RWPE2 (cell line): ENCODE data around the gene LRP11.
A peak's percentile ranks its signal among the peaks of the same experiment; 100 is the strongest.

ENCODE experiments used
- ATAC-seq: fragments of 200-7000 bp; cut with Tn5 transposase; 3 replicates; pipeline ENCODE4 v1.9.1; 2021; ENCODE audit warnings: low read depth
- DNase-seq: peaks from one replicate; pipeline ENCODE4 v3.0.0-alpha.2; 2020; ENCODE audit warnings: low spot score
- H3K27ac ChIP-seq: fragments of 450-650 bp; 2 replicates; pipeline ENCODE4 v1.5.1; 2017; ENCODE audit warnings: mild to moderate bottlenecking; ENCODE audit not compliant: poor library complexity, severe bottlenecking
- H3K27me3 ChIP-seq: fragments of 250-450 bp; sonication (Bioruptor Pico); 2 replicates; pipeline ENCODE4 v1.5.1; 2021; ENCODE audit warnings: mild to moderate bottlenecking, moderate library complexity; ENCODE audit not compliant: insufficient read depth, poor library complexity, severe bottlenecking
- H3K36me3 ChIP-seq: fragments of 250-450 bp; sonication (Bioruptor Pico); 2 replicates; pipeline ENCODE4 v1.5.1; 2020; ENCODE audit warnings: low read depth, mild to moderate bottlenecking, moderate library complexity
- H3K4me1 ChIP-seq: fragments of 250-450 bp; sonication (Bioruptor Pico); 2 replicates; pipeline ENCODE4 v1.5.1; 2021; ENCODE audit warnings: mild to moderate bottlenecking, moderate library complexity; ENCODE audit not compliant: insufficient read depth, poor library complexity, severe bottlenecking
- H3K4me3 ChIP-seq: fragments of 250-450 bp; sonication (Bioruptor Pico); 2 replicates; pipeline ENCODE4 v1.5.1; 2021; ENCODE audit warnings: mild to moderate bottlenecking, moderate library complexity; ENCODE audit not compliant: severe bottlenecking
- H3K9me3 ChIP-seq: fragments of 250-450 bp; sonication (Bioruptor Pico); 2 replicates; pipeline ENCODE4 v1.5.1; 2021; ENCODE audit warnings: mild to moderate bottlenecking, moderate library complexity; ENCODE audit not compliant: severe bottlenecking
- CTCF ChIP-seq: fragments of 450-650 bp; IDR thresholded peaks from one replicate; pipeline ENCODE4 v1.5.1; 2017; ENCODE audit warnings: mild to moderate bottlenecking, moderate library complexity; ENCODE audit not compliant: poor library complexity, severe bottlenecking

Gene LRP11

GRCh38 chr6:149897855-149898744, 33.9 kb upstream of the LRP11 start, which contains the start of gene RAET1E:
Gene RAET1E (minus strand): TSS chr6:149898113. CDS start chr6:149890901, 7,212 bp downstream.
- ATAC-seq (no peak), DNase-seq (no peak)
- H3K4me3 ChIP-seq, result no peak within 1 kb of the TSS
- H3K27me3 ChIP-seq, result no peaks in the 10 kb centered on the region
- H3K36me3 ChIP-seq, result no peaks in the 10 kb centered on the region
- peak; percentile 13 for TF ChIP-seq CTCF
- peak within 1 kb of the TSS; percentile 87 for H3K27ac ChIP-seq
- H3K4me1 ChIP-seq, result peaks cover 46% of the 10 kb centered on the region
- no peaks in the 10 kb centered on the region for H3K9me3 ChIP-seq

- H3K27ac ChIP-seq, result peak overlapping the region; percentile 87
- ATAC-seq (peak; percentile 79), DNase-seq (no peak)
- no peak overlapping the region for H3K4me3 ChIP-seq
- H3K27me3 ChIP-seq, result no peaks in the 10 kb centered on the region
- no peaks in the 10 kb centered on the region for H3K36me3 ChIP-seq
- H3K4me1 ChIP-seq, result peaks cover 46% of the 10 kb centered on the region
- H3K9me3 ChIP-seq, result no peaks in the 10 kb centered on the region
- TF ChIP-seq CTCF, result no peak
Measured at GRCh38 chr6:149897015-149897697, 33.0 kb upstream of the LRP11 start.

GRCh38 chr6:149896491-149896890, 32.3 kb upstream of the LRP11 start:
- Histone ChIP-seq H3K27ac (peak overlapping the region; percentile 87), H3K4me1 (peaks cover 46% of the 10 kb centered on the region), H3K27me3 (no peaks in the 10 kb centered on the region), H3K4me3 (no peak overlapping the region), H3K36me3 (no peaks in the 10 kb centered on the region), H3K9me3 (no peaks in the 10 kb centered on the region)
- ATAC-seq, result peak; percentile 13; the same call in 1 of the 3 replicates
- no peak for TF ChIP-seq CTCF
- no peak for DNase-seq

GRCh38 chr6:149895833-149896271, 31.7 kb upstream of the LRP11 start:
- Histone ChIP-seq H3K4me3 (no peak overlapping the region), H3K27me3 (no peaks in the 10 kb centered on the region), H3K36me3 (no peaks in the 10 kb centered on the region), H3K4me1 (peaks cover 51% of the 10 kb centered on the region), H3K27ac (peak overlapping the region; percentile 87), H3K9me3 (no peaks in the 10 kb centered on the region)
- DNase-seq (no peak), ATAC-seq (peak; percentile 24)
- no peak for TF ChIP-seq CTCF
